HCT116 (cell line): ENCODE measurements around the gene KLHDC7B. TPM values are rescaled to one million over a fixed set of nuclear protein-coding genes. Genes with fewer than 3 reads are reported as not detected.

Source experiments
- ATAC-seq: fragments of 200-7000 bp; cut with Tn5 transposase; 2 replicates; pipeline ENCODE4 v1.9.1; 2020; ENCODE audit warnings: mild to moderate bottlenecking, moderate library complexity
- BruUV-seq: library from RNA; stranded (reverse); fragments of 400-500 nt; replicated peaks from 2 replicates; lab custom pipeline; 2021; lab: Mats Ljungman, UMichigan
- CTCF ChIA-PET: fragments of 300-600 bp; sonication (Branson Sonifier 250); formaldehyde crosslinking; loops from one replicate; lab custom pipeline; 2021; ENCODE audit warnings: antibody characterized with exemption; lab: Charles Lee
- POLR2A ChIA-PET: fragments of 300-600, 350-600 bp; sonication (Branson Sonifier 250); formaldehyde crosslinking; loops from one replicate; lab custom pipeline; 2021; ENCODE audit warnings: antibody characterized with exemption; lab: Charles Lee
- RAD21 ChIA-PET, 2 experiments: fragments of 300-600 bp; sonication (Branson Sonifier 250); formaldehyde crosslinking; loops; one replicate each; lab custom pipeline; 2023; ENCODE audit warnings: low total read pairs in 2 of 2; ENCODE audit not compliant: uncharacterized antibody in 2 of 2, unreplicated experiment in 2 of 2, low non-redundant PET in 1 of 2; lab: Charles Lee
- DNase-seq: peaks from one replicate; pipeline ENCODE4 v3.0.0-alpha.2; 2010; ENCODE audit warnings: low read depth, low spot score
- H2AFZ ChIP-seq: fragments of 200-600 bp; shearing (Covaris generic), sonication (generic); 2 replicates; pipeline ENCODE4 v1.6.1; 2017; ENCODE audit warnings: low read depth, mixed run types, mixed read lengths, antibody characterized with exemption, low read length; ENCODE audit not compliant: poor library complexity, severe bottlenecking
- H3K27ac ChIP-seq: 2 replicates; pipeline ENCODE4 v1.5.1; 2012; ENCODE audit warnings: low read depth, low read length
- H3K27me3 ChIP-seq: fragments of 200-600 bp; sonication (generic); 2 replicates; pipeline ENCODE4 v1.6.1; 2016; ENCODE audit warnings: mixed run types, low read length, mixed read lengths; ENCODE audit not compliant: insufficient read depth
- H3K36me3 ChIP-seq, 2 experiments: fragments of 200-500 bp in 1 of 2; fragments of 200-600 bp in 1 of 2; sonication (Bioruptor generic) in 1 of 2; sonication (generic) in 1 of 2; 2 replicates each; pipeline versions ENCODE4 v1.5.1 to v1.6.1; 2014 to 2016; ENCODE audit warnings: low read length in 2 of 2, inconsistent platforms in 1 of 2, mixed read lengths in 1 of 2, mixed run types in 1 of 2; ENCODE audit not compliant: insufficient read depth in 2 of 2, control insufficient read depth in 1 of 2
- H3K4me1 ChIP-seq, 2 experiments: fragments of 200-600 bp in 1 of 2; sonication (generic) in 1 of 2; 2 replicates each; pipeline versions ENCODE4 v1.5.1 to v1.6.1; 2012 to 2017; ENCODE audit warnings: low read length in 2 of 2, inconsistent platforms in 1 of 2, mild to moderate bottlenecking in 1 of 2, mixed read lengths in 1 of 2, mixed run types in 1 of 2, moderate library complexity in 1 of 2; ENCODE audit not compliant: insufficient read depth in 2 of 2, control insufficient read depth in 1 of 2
- H3K4me2 ChIP-seq: fragments of 200-600 bp; sonication (generic); 2 replicates; pipeline ENCODE4 v1.6.1; 2017; ENCODE audit warnings: mixed run types, low read length, mixed read lengths
- H3K4me3 ChIP-seq, 2 experiments: fragments of 200-600 bp in 1 of 2; sonication (generic) in 1 of 2; replicated peaks in 1 of 2; 2 replicates each; pipeline ENCODE4 v1.5.1; 2011 to 2016; ENCODE audit warnings: low read length in 2 of 2, control low read depth in 1 of 2, low read depth in 1 of 2, mild to moderate bottlenecking in 1 of 2, mixed read lengths in 1 of 2, mixed run types in 1 of 2
- H3K79me2 ChIP-seq: fragments of 200-600 bp; sonication (generic); 2 replicates; pipeline ENCODE4 v1.6.1; 2017; ENCODE audit warnings: mild to moderate bottlenecking, mixed run types, low read length, moderate library complexity, mixed read lengths; ENCODE audit not compliant: insufficient read depth
- H3K9ac ChIP-seq: fragments of 200-600 bp; sonication (generic); 2 replicates; pipeline ENCODE4 v1.6.1; 2016; ENCODE audit warnings: low read length, mixed read lengths
- H3K9me2 ChIP-seq: fragments of 200-600 bp; sonication (generic), shearing (Covaris generic); 2 replicates; pipeline ENCODE4 v1.6.1; 2017; ENCODE audit warnings: mixed run types, mild to moderate bottlenecking, moderate library complexity; ENCODE audit not compliant: insufficient read depth
- H3K9me3 ChIP-seq, 2 experiments: fragments of 200-500 bp in 1 of 2; fragments of 200-600 bp in 1 of 2; sonication (Bioruptor generic) in 1 of 2; sonication (generic) in 1 of 2; 2 replicates each; pipeline ENCODE4 v1.6.1; 2014 to 2017; ENCODE audit warnings: low read length in 2 of 2, mixed read lengths in 2 of 2, inconsistent platforms in 1 of 2, low read depth in 1 of 2, mild to moderate bottlenecking in 1 of 2, mixed run types in 1 of 2, moderate library complexity in 1 of 2; ENCODE audit not compliant: control insufficient read depth in 1 of 2, insufficient read depth in 1 of 2
- H4K20me1 ChIP-seq: fragments of 200-600 bp; sonication (generic), shearing (Covaris generic); 2 replicates; pipeline ENCODE4 v1.6.1; 2017; ENCODE audit warnings: mixed run types, mild to moderate bottlenecking, moderate library complexity; ENCODE audit not compliant: insufficient read depth
- CEBPB ChIP-seq: IDR thresholded peaks from 2 replicates; pipeline ENCODE4 v1.6.1; 2012; ENCODE audit warnings: low read depth
- EGR1 ChIP-seq: IDR thresholded peaks from 2 replicates; pipeline ENCODE4 v1.6.1; 2012; ENCODE audit warnings: low read depth
- ELF1 ChIP-seq: IDR thresholded peaks from 2 replicates; pipeline ENCODE4 v1.6.1; 2012; ENCODE audit warnings: low read depth, borderline replicate concordance
- EZH2 ChIP-seq: fragments of 200-600 bp; sonication (generic); IDR thresholded peaks from 2 replicates; pipeline ENCODE4 v1.6.1; 2017; ENCODE audit warnings: antibody characterized with exemption, mixed run types
- EZH2phosphoT487 ChIP-seq: fragments of 200-600 bp; IDR thresholded peaks from 2 replicates; pipeline ENCODE4 v1.6.1; 2018; ENCODE audit warnings: antibody characterized with exemption, borderline replicate concordance
- JUND ChIP-seq: IDR thresholded peaks from 2 replicates; pipeline ENCODE4 v1.6.1; 2012
- POLR2A ChIP-seq: IDR thresholded peaks from 2 replicates; pipeline ENCODE4 v1.7.0; 2011; ENCODE audit warnings: borderline replicate concordance; ENCODE audit not compliant: insufficient read depth, insufficient read length; ENCODE audit errors: extremely low read depth
- POLR2AphosphoS5 ChIP-seq: IDR thresholded peaks from 2 replicates; pipeline ENCODE4 v1.6.1; 2011; ENCODE audit warnings: mild to moderate bottlenecking, low read depth, low read length, moderate library complexity
- RAD21 ChIP-seq: IDR thresholded peaks from 2 replicates; pipeline ENCODE4 v1.6.1; 2012; ENCODE audit warnings: low read depth, mild to moderate bottlenecking
- SIN3A ChIP-seq: IDR thresholded peaks from 2 replicates; pipeline ENCODE4 v1.6.1; 2012; ENCODE audit warnings: low read depth
- SRF ChIP-seq: IDR thresholded peaks from 2 replicates; pipeline ENCODE4 v1.6.1; 2012; ENCODE audit warnings: low read depth
- TCF7L2 ChIP-seq: IDR thresholded peaks from 2 replicates; pipeline ENCODE4 v1.7.0; 2011; ENCODE audit warnings: borderline replicate concordance, inconsistent platforms; ENCODE audit not compliant: insufficient read depth, insufficient read length; ENCODE audit errors: extremely low read depth
- YY1 ChIP-seq: IDR thresholded peaks from 2 replicates; pipeline ENCODE4 v1.6.1; 2011; ENCODE audit warnings: low read length, low read depth, moderate library complexity, mild to moderate bottlenecking; ENCODE audit not compliant: insufficient replicate concordance; ENCODE audit errors: extremely low read depth
- ZFX ChIP-seq: fragments of 450-650 bp; IDR thresholded peaks from 2 replicates; pipeline ENCODE4 v1.6.1; 2017
- ZNF274 ChIP-seq: fragments of 200-500 bp; sonication (Bioruptor generic); IDR thresholded peaks from 2 replicates; pipeline ENCODE4 v1.6.1; 2014; ENCODE audit warnings: mild to moderate bottlenecking, low read depth, low read length, inconsistent platforms
- intact Hi-C: fragments of 100-400 bp; cut with micrococcal nuclease; formaldehyde crosslinking; loops from 2 replicates; pipeline ENCODE4 v1.10.0; 2022
- total RNA-seq: library from RNA; stranded (reverse); gene quantifications from one replicate; pipeline ENCODE4 v1.2.1, GENCODE V29; 2021; ENCODE audit not compliant: unreplicated experiment
- TF ChIP-seq, protein P1 (sequence below): IDR thresholded peaks from 2 replicates; pipeline ENCODE4 v1.6.1; 2011; ENCODE audit warnings: mild to moderate bottlenecking, low read length, moderate library complexity; ENCODE audit not compliant: insufficient replicate concordance; ENCODE audit errors: extremely low read depth
- TF ChIP-seq, protein P2 (sequence below): IDR thresholded peaks from 2 replicates; pipeline ENCODE4 v1.6.1; 2012; ENCODE audit warnings: low read depth

The KLHDC7B gene
- total RNA-seq, 1 experiment from 2014 or later = 0.69 TPM

DNA sequence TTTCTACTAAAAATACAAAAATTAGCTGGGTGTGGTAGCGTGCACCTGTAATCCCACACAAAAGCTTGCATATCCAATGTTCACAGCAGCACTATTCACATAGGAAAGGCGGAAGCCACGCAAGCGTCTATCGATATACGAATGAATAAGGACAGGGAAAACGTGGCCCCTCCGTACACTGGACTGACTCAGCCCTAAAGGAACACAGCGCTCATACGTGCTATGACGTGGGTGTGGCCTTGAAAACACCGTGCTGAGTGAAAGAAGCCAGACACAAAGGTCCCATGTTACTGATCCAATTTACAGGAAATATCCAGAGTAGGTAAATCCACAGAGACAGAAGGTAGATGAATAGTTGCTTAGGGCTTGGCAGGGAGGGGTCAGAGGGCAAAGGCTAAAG lies 45.2 kb upstream of the KLHDC7B start:
- intact Hi-C loops = no loop called here
- TF ChIP-seq SRF (no peak), EZH2 (no peak), ELF1 (no peak), TCF7L2 (no peak), SIN3A (no peak), RAD21 (no peak), EZH2phosphoT487 (no peak), EGR1 (no peak), YY1 (no peak), POLR2AphosphoS5 (no peak), POLR2A (no peak), JUND (no peak), CEBPB (no peak), ZNF274 (no peak), ZFX (no peak)
- TF ChIP-seq, protein P1, sequence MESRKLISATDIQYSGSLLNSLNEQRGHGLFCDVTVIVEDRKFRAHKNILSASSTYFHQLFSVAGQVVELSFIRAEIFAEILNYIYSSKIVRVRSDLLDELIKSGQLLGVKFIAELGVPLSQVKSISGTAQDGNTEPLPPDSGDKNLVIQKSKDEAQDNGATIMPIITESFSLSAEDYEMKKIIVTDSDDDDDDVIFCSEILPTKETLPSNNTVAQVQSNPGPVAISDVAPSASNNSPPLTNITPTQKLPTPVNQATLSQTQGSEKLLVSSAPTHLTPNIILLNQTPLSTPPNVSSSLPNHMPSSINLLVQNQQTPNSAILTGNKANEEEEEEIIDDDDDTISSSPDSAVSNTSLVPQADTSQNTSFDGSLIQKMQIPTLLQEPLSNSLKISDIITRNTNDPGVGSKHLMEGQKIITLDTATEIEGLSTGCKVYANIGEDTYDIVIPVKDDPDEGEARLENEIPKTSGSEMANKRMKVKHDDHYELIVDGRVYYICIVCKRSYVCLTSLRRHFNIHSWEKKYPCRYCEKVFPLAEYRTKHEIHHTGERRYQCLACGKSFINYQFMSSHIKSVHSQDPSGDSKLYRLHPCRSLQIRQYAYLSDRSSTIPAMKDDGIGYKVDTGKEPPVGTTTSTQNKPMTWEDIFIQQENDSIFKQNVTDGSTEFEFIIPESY = no peak
- TF ChIP-seq, protein P2, sequence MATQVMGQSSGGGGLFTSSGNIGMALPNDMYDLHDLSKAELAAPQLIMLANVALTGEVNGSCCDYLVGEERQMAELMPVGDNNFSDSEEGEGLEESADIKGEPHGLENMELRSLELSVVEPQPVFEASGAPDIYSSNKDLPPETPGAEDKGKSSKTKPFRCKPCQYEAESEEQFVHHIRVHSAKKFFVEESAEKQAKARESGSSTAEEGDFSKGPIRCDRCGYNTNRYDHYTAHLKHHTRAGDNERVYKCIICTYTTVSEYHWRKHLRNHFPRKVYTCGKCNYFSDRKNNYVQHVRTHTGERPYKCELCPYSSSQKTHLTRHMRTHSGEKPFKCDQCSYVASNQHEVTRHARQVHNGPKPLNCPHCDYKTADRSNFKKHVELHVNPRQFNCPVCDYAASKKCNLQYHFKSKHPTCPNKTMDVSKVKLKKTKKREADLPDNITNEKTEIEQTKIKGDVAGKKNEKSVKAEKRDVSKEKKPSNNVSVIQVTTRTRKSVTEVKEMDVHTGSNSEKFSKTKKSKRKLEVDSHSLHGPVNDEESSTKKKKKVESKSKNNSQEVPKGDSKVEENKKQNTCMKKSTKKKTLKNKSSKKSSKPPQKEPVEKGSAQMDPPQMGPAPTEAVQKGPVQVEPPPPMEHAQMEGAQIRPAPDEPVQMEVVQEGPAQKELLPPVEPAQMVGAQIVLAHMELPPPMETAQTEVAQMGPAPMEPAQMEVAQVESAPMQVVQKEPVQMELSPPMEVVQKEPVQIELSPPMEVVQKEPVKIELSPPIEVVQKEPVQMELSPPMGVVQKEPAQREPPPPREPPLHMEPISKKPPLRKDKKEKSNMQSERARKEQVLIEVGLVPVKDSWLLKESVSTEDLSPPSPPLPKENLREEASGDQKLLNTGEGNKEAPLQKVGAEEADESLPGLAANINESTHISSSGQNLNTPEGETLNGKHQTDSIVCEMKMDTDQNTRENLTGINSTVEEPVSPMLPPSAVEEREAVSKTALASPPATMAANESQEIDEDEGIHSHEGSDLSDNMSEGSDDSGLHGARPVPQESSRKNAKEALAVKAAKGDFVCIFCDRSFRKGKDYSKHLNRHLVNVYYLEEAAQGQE = no peak
- H3K27ac ChIP-seq = no peak overlapping the region
- ATAC-seq = no peak
- no peaks in the 10 kb centered on the region for H4K20me1 ChIP-seq
- DNase-seq = no peak
- 0 out of 2 replicates have a peak, but pooled peaks cover 3% of the 10 kb centered on the region for H3K79me2 ChIP-seq
- ChIA-PET CTCF (no interaction called here), POLR2A (no interaction called here), RAD21 (no interaction called here)
- H3K4me3 ChIP-seq = no peak overlapping the region
- peaks cover 4 to 8% of the 10 kb centered on the region in 2 experiments; a peak in 3 of 4 replicates for H3K4me1 ChIP-seq
- H3K27me3 ChIP-seq = no peaks in the 10 kb centered on the region
- no peaks in the 10 kb centered on the region for H3K9me2 ChIP-seq
- no peaks in the 10 kb centered on the region for H3K9me3 ChIP-seq
- 0 out of 4 replicates have a peak, but pooled peaks cover 0 to 8% of the 10 kb centered on the region in 2 experiments for H3K36me3 ChIP-seq
- H3K9ac ChIP-seq = no peak overlapping the region
- no TSS peak for BruUV-seq
- no peak overlapping the region for H2AFZ ChIP-seq
- H3K4me2 ChIP-seq = no peak overlapping the region
